Muscle of arm (tissue), 12 donors: ENCODE measurements around the gene DUSP16. TPM values are rescaled to one million over a fixed set of nuclear protein-coding genes. Genes with fewer than 3 reads are reported as not detected.
A peak's percentile ranks its signal among the peaks of the same experiment; 100 is the strongest.
"Not testable (repeated sequence)": the region's sequence is repeated elsewhere in the genome, so short reads cannot be mapped to it uniquely, and the experiment has no call there.

ENCODE experiments used
- DNase-seq: peaks from one replicate; pipeline ENCODE4 v3.0.0-alpha.2; 2013
- polyA plus RNA-seq, 12 donors: library from polyadenylated mRNA; unstranded; fragments of 120-200 nt; gene quantifications; one replicate each; pipeline ENCODE4 v1.2.1, GENCODE V29; 2013; ENCODE audit not compliant: insufficient read length in 12 of 12

DUSP16 gene
- polyA plus RNA-seq, 12 donors = 29.0 to 45.6 (median 34.4) TPM; not detected in 1

- no peak for DNase-seq
Measured at GRCh38 chr12:12523229-12523628, 39.4 kb downstream of the DUSP16 start.

DNA sequence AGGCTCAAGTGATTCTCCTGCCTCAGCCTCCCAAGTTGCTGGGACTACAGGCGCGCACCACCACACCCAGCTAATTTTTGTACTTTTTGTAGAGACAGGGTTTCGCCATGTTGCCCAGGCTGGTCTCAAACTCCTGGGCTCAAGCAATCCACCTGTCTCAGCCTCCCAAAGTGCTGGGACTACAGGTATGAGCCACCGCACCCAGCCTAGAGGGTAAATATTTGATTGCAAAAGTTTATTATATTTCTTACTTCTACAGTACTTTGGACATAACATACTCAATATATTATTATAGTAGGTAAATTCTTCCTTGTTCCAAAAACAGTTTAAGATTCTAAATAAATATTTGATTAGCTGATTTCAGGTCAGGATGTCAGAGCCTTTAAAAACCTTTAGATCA, 40.0 kb downstream of the DUSP16 start:
- DNase-seq = not testable (repeated sequence)

GRCh38 chr12:12521888-12522287, 40.8 kb downstream of the DUSP16 start:
- no peak for DNase-seq

DNA sequence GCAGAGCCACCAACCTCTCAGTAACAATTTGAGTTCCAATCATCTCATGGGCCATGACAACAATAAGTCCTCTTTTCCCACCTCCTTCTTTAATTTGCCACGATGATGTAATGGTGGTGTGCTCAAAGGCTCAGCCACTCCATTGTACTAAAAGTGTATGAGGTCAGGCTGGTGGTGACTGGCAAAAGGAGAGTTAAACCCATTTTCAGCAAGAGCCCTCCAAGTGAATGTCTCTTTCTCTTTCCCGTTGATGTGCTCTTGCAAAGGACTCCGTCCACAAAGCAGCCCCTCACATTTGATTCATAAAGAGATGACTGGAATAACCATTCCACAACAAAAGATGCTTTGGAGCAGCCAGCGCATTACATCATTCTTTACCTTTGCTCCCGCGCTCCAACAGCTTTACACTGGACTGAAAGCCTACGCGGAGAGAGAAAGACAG, 41.6 kb downstream of the DUSP16 start:
- no peak for DNase-seq

- DNase-seq = no peak
Measured at GRCh38 chr12:12520273-12520672, 42.4 kb downstream of the DUSP16 start.

DNA sequence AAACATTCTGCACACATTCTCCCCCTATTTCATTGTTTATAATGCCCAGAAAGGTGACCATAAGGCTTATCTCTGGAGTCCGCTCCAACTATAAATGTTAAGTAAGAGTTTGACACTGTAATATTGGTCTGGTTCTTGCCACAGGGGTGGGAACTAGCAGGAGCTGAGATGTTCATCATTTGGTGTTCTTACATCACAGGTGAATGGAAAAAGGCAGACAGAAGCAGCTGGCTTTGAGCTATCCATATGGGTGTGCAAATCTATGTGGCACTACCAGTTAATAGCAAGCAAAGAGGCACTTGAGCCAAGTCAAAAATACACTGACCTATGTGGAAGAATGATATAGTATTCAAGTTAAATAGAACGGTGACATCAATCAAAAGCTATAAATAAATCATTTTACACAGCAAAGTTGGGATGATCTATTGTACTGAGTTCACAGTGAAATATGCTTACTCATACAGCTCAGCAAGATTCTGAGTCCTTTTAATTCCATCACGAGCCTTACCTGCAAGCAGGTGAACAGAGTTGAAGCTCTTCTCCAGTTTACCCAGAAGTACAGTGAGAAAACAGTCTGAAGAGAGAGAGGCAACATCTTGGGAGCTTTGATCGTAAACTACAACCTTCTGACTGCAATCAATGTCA, 43.2 kb downstream of the DUSP16 start:
- no peak for DNase-seq

DNA sequence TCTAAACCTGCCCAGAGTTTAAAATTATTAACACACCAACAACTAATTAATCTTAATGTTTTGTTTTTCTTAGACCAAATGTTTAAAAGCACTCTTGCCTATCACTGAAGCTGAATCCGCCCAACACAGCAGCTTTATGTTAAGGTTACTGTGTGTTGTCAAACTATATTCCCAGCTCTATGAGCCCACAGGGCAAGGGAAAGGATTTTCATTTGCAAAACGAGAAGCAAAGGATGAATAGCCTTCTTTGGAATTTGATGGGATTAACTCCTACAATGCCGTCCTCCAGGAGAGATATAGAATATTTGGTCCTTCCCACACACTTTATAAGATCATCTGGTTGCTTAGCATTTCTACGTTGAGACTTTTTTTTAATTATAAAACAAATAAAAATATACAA, 43.7 kb downstream of the DUSP16 start:
- DNase-seq = no peak

- no peak for DNase-seq
Measured at GRCh38 chr12:12518464-12518845, 44.2 kb downstream of the DUSP16 start.

DNA sequence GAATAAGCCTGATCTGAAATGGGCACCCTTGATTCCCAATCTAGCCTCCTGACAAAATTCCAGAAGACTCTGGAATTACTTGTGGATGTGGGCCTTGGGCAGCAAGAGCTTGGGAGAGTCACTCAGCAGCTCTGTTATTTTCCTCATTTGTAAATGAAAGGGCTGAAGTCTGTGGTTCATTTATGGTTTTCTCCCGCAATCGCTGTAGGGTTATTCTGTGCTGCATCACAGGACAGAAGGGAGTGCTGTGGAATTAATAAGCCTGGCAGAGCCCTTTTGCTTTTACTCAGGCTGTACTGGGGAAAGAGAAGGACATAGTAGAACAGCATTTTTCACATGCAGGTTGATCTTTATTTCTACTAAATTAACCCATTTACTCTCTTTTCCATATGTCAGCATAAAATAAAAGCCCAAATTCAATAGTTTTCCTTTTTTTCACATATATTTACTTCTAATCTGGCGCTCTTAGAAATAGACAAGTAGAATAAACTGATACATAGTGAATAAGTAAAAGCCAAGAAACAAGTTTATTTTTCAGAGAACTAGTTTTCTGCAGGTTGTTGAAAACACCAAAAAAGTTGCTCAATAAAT, 49.2 kb downstream of the DUSP16 start:
- DNase-seq = no peak

- DNase-seq = no peak
Measured at GRCh38 chr12:12511895-12512711, 50.6 kb downstream of the DUSP16 start.

DNA sequence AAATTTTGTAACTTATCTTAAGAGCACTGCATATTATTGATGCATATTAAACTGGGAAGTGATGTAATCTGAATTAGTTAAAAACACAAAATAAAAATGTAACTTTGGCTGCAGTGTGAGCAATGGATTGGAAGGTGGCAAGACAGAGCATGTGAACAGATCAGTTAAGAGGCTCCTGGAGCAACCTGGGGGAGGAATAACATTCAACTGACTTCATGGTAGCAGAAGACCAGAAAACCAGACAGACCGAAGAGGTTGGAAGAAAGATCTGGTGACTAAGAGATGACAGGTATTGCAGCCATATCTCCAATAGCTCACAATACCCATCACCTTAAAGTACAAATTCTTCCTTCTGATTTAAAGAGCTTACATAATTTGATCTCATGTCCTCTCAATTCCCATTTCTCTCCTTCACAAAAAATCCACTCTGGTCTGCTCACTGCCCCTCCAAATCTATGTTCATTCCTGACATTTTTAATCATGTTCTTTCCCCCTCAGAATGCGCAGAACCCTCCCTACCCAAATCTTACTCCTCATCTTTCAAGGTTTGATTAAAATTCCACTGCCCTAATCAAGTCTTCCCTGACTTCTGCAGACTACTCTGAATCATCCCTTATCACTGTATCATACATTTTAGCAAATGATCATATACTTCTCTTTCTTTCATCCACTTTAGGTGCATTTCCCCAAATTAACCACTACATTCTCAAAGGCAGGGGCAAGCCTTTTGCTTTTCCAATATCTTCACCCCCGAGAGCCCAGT, 51.5 kb downstream of the DUSP16 start:
- DNase-seq = no peak

- DNase-seq = no peak
Measured at GRCh38 chr12:12510551-12510950, 52.1 kb downstream of the DUSP16 start.

- no peak for DNase-seq
Measured at GRCh38 chr12:12510141-12510540, 52.5 kb downstream of the DUSP16 start.

GRCh38 chr12:12508612-12509011, 54.1 kb downstream of the DUSP16 start:
- no peak for DNase-seq

GRCh38 chr12:12507121-12507520, 55.5 kb downstream of the DUSP16 start:
- no peak for DNase-seq

DNA sequence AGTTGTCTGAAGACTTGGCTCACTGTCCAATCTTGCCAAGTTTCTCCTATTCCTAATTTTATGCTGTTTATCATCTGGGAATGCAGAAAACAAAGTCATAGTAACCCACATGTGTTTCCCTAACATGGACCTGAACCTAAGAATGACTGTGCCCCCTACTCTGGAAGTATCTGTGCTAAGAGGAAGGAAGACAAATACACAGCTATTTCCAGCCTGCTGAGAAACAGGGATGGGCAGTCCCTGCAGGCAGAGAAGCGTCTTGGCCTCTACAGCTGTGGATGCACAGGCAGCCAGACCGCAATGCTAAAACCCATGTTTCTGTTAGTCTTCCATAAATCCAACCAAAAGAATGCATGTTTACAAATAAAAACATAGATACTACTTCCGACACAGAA, 56.2 kb downstream of the DUSP16 start:
- peak; percentile 73 for DNase-seq

DNA sequence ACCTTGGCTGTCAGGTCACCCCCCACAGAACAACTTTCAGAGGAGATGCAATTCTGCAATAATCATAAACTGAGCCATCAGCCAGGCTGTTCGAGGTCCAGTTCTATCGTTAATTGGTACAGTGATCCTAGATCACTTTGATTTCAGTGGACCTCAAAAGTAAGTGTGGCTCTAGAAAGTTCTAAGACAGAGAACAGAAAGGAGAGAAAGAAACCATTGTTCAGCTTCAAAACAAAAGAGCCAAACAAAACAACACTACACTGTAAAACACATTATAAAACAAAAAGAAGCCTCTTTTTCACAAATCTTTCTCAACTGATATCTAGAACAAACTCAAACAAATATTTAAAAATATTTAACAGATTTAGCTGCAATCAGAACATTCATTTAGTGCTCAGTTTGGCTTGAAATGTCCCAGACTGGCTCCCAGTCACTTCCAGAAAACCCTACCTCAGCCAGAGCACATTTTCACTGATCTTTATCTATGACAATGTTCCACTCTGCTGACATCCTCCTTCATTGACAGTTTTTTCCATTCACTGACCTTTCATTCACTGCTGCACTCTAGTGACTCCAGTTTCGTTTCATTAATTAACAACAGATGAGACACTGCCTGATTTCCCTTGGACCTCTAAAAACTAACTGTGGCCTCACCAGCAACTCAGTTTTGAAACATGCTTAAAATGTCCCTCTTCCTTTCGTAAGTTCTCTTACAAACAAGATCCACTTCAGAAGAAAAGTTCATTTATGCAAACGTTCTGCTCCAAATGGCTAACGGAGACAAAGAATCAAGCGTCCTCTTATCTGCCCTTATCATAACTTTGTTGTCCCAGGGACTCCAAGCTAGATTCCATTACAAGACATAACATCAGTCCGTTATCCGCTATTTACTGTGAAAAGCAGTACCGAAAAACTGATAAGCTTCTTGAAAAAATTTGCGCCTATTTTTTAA, 56.8 kb downstream of the DUSP16 start:
- DNase-seq = peak; percentile 80

GRCh38 chr12:12503384-12504078, 59.1 kb downstream of the DUSP16 start:
- DNase-seq = no peak

GRCh38 chr12:12502815-12503151, 59.9 kb downstream of the DUSP16 start:
- no peak for DNase-seq

DNA sequence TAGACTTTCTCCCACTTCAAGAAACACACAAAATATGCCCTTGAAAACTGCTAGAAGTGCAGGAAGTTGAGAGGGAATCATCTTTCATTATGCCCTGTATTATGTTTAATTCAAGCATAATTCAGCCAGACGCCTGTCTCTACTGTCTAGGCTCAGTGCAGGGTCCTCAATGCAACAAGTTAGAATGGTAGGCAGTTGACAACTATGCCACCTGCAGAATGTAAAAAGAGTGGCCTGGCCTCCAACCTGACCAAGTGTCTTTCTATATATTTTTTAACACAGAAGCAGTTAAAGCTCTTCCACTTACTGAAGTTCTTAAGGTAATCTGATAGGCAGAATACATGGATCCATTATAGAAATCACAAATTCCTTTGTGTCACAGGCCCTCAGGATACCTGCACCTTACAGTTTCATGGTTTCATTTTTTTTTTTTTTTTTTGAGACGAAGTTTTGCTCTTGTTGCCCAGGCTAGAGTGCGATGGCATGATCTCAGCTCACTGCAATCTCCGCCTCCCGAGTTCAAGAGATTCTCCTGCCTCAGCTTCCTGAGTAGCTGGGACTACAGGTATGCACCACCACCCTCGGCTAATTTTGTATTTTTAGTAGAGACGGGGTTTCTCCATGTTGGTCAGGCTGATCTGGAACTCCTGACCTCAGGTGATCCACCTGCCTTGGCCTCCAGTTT, 60.4 kb downstream of the DUSP16 start:
- not testable (repeated sequence) for DNase-seq
